MM.1S (cell line): ENCODE results near the gene COX15.
"Not testable (repeated sequence)": the region's sequence is repeated elsewhere in the genome, so short reads cannot be mapped to it uniquely, and the experiment has no call there.

Experiments
- DNase-seq: peaks from one replicate; pipeline ENCODE4 v3.0.0-alpha.2; 2015
- H2AFZ ChIP-seq: fragments of 300-600 bp; sonication (generic); 2 replicates; pipeline ENCODE4 v1.6.0; 2016; ENCODE audit warnings: antibody characterized with exemption, low read length
- H3F3A ChIP-seq: fragments of 300-600 bp; sonication (generic); 2 replicates; pipeline ENCODE4 v1.6.1; 2016; ENCODE audit warnings: mild to moderate bottlenecking, antibody characterized with exemption, low read length, moderate library complexity, mixed read lengths; ENCODE audit not compliant: insufficient read depth
- H3K27ac ChIP-seq: fragments of 300-600 bp; sonication (generic); 2 replicates; pipeline ENCODE4 v1.5.1; 2016; ENCODE audit warnings: mild to moderate bottlenecking, low read length
- H3K27me3 ChIP-seq: fragments of 300-600 bp; sonication (generic); replicated peaks from 2 replicates; pipeline ENCODE4 v1.6.0; 2016; ENCODE audit warnings: low read length; ENCODE audit not compliant: insufficient read depth
- H3K36me3 ChIP-seq: fragments of 300-600 bp; sonication (generic); replicated peaks from 2 replicates; pipeline ENCODE4 v1.6.1; 2016; ENCODE audit warnings: mild to moderate bottlenecking, low read length, mixed read lengths; ENCODE audit not compliant: insufficient read depth
- H3K4me1 ChIP-seq: fragments of 300-600 bp; sonication (generic); 2 replicates; pipeline ENCODE4 v1.6.1; 2016; ENCODE audit warnings: low read length, mixed read lengths
- H3K4me2 ChIP-seq: fragments of 300-600 bp; sonication (generic); 2 replicates; pipeline ENCODE4 v1.6.0; 2016; ENCODE audit warnings: low read depth, low read length
- H3K4me3 ChIP-seq: fragments of 300-600 bp; sonication (generic); 2 replicates; pipeline ENCODE4 v1.5.1; 2016; ENCODE audit warnings: low read length, mixed read lengths
- H3K79me2 ChIP-seq: fragments of 300-600 bp; sonication (generic); 2 replicates; pipeline ENCODE4 v1.6.1; 2016; ENCODE audit warnings: mixed run types, low read length, mixed read lengths
- H3K9ac ChIP-seq: fragments of 300-600 bp; sonication (generic); 2 replicates; pipeline ENCODE4 v1.6.1; 2016; ENCODE audit warnings: low read length, mixed read lengths
- H3K9me2 ChIP-seq: fragments of 300-600 bp; sonication (generic); replicated peaks from 2 replicates; pipeline ENCODE4 v1.6.1; 2016; ENCODE audit warnings: mild to moderate bottlenecking, low read length, mixed read lengths; ENCODE audit not compliant: insufficient read depth
- H3K9me3 ChIP-seq: fragments of 300-600 bp; sonication (generic); replicated peaks from 2 replicates; pipeline ENCODE4 v1.6.1; 2016; ENCODE audit warnings: mild to moderate bottlenecking, low read length, mixed read lengths; ENCODE audit not compliant: insufficient read depth
- H4K20me1 ChIP-seq: fragments of 300-600 bp; sonication (generic); 2 replicates; pipeline ENCODE4 v1.6.1; 2016; ENCODE audit warnings: mild to moderate bottlenecking, low read length, moderate library complexity, mixed read lengths; ENCODE audit not compliant: insufficient read depth
- CTCF ChIP-seq: fragments of 300-600 bp; sonication (generic); IDR thresholded peaks from 2 replicates; pipeline ENCODE4 v1.5.1; 2016; ENCODE audit warnings: antibody characterized with exemption, low read length, mixed read lengths
- EZH2 ChIP-seq: fragments of 300-600 bp; sonication (generic); optimal IDR thresholded peaks from 2 replicates; pipeline ENCODE3; 2017; ENCODE audit warnings: low read depth, mild to moderate bottlenecking, antibody characterized with exemption, low read length, mixed read lengths
- EZH2phosphoT487 ChIP-seq: fragments of 300-600 bp; sonication (generic); IDR thresholded peaks from 2 replicates; pipeline ENCODE4 v1.6.1; 2018; ENCODE audit warnings: antibody characterized with exemption, low read length

The COX15 gene

GRCh38 chr10:99742254-99742653 is 10.3 kb upstream of the COX15 start:
- Histone ChIP-seq H3K79me2 (peaks cover 9% of the 10 kb centered on the region; the same call in 1 of the 2 replicates), H3K9me2 (no peaks in the 10 kb centered on the region), H3K9me3 (no peaks in the 10 kb centered on the region), H3K9ac (no peak overlapping the region), H2AFZ (no peak overlapping the region), H3K4me2 (no peak overlapping the region), H3F3A (no peaks in the 10 kb centered on the region), H4K20me1 (no peaks in the 10 kb centered on the region), H3K27me3 (no peaks in the 10 kb centered on the region), H3K4me1 (no peaks in the 10 kb centered on the region), H3K36me3 (peaks cover 22% of the 10 kb centered on the region), H3K4me3 (no peak overlapping the region), H3K27ac (no peak overlapping the region)
- DNase-seq = no peak
- TF ChIP-seq CTCF = no peak
- no peak for TF ChIP-seq EZH2phosphoT487
- no peak for TF ChIP-seq EZH2

- H3K36me3 ChIP-seq = peaks cover 20% of the 10 kb centered on the region
- H2AFZ ChIP-seq = no peak overlapping the region
- no peak for TF ChIP-seq CTCF
- no peak for TF ChIP-seq EZH2phosphoT487
- TF ChIP-seq EZH2 = no peak
- H3K4me1 ChIP-seq = no peaks in the 10 kb centered on the region
- H3K27me3 ChIP-seq = no peaks in the 10 kb centered on the region
- no peaks in the 10 kb centered on the region for H4K20me1 ChIP-seq
- H3K4me2 ChIP-seq = no peak overlapping the region
- DNase-seq = no peak
- no peak overlapping the region for H3K27ac ChIP-seq
- no peak overlapping the region for H3K9ac ChIP-seq
- H3K4me3 ChIP-seq = no peak overlapping the region
- no peaks in the 10 kb centered on the region for H3K9me3 ChIP-seq
- H3F3A ChIP-seq = no peaks in the 10 kb centered on the region
- peaks cover 9% of the 10 kb centered on the region; the same call in 1 of the 2 replicates for H3K79me2 ChIP-seq
- H3K9me2 ChIP-seq = no peaks in the 10 kb centered on the region
These were observed 9.1 kb upstream of the COX15 start for GRCh38 chr10:99740933-99741559.

GRCh38 chr10:99740260-99740659 is 8.3 kb upstream of the COX15 start:
- Histone ChIP-seq H3F3A (no peaks in the 10 kb centered on the region), H3K9ac (no peak overlapping the region), H3K9me2 (no peaks in the 10 kb centered on the region), H3K27me3 (no peaks in the 10 kb centered on the region), H3K4me2 (no peak overlapping the region), H3K4me1 (no peaks in the 10 kb centered on the region), H3K36me3 (peaks cover 20% of the 10 kb centered on the region), H3K27ac (no peak overlapping the region), H2AFZ (no peak overlapping the region), H3K4me3 (no peak overlapping the region), H3K79me2 (peaks cover 9% of the 10 kb centered on the region; the same call in 1 of the 2 replicates), H3K9me3 (no peaks in the 10 kb centered on the region), H4K20me1 (no peaks in the 10 kb centered on the region)
- TF ChIP-seq EZH2 (no peak), EZH2phosphoT487 (no peak), CTCF (no peak)
- DNase-seq = no peak

- H3K27me3 ChIP-seq, H3K36me3 ChIP-seq, H2AFZ ChIP-seq, DNase-seq, H3K27ac ChIP-seq, H3K4me2 ChIP-seq, H4K20me1 ChIP-seq, H3K4me3 ChIP-seq, H3K9me3 ChIP-seq, H3F3A ChIP-seq, H3K4me1 ChIP-seq, H3K9me2 ChIP-seq, H3K9ac ChIP-seq: not testable (repeated sequence)
- peaks cover 40% of the 10 kb centered on the region for H3K79me2 ChIP-seq
These were observed 2.2 kb upstream of the COX15 start for GRCh38 chr10:99734111-99734510.
